Activated T-cell treated with anti-CD3 and anti-CD28 coated beads, Interleukin-2, amount 50 U/mL, for 24 hours (primary cell): Measurements from ENCODE around the gene CD47.

Experiments
- DNase-seq: peaks from one replicate; pipeline ENCODE4 v3.0.0-alpha.2; 2020
- H3K27ac Mint-ChIP-seq: 2 replicates; pipeline ENCODE4 v1.8.0; 2020; ENCODE audit warnings: mild to moderate bottlenecking, mixed read lengths
- H3K27me3 Mint-ChIP-seq: 2 replicates; pipeline ENCODE4 v1.8.0; 2020; ENCODE audit warnings: mixed read lengths
- H3K36me3 Mint-ChIP-seq: 2 replicates; pipeline ENCODE4 v1.8.0; 2020; ENCODE audit warnings: low read depth, mixed read lengths
- H3K4me1 Mint-ChIP-seq: 2 replicates; pipeline ENCODE4 v1.8.0; 2020; ENCODE audit warnings: low read depth, mixed read lengths
- H3K4me3 Mint-ChIP-seq: 2 replicates; pipeline ENCODE4 v1.8.0; 2020; ENCODE audit warnings: mild to moderate bottlenecking, moderate library complexity, mixed read lengths
- H3K9me3 Mint-ChIP-seq: 2 replicates; pipeline ENCODE4 v1.8.0; 2020; ENCODE audit warnings: mixed read lengths

The CD47 gene

GRCh38 chr3:108013141-108014055 lies 77.4 kb downstream of the CD47 start:
- Mint-ChIP-seq H3K4me1 (no peaks in the 10 kb centered on the region), H3K27ac (no peak overlapping the region), H3K36me3 (no peaks in the 10 kb centered on the region), H3K9me3 (no peaks in the 10 kb centered on the region), H3K27me3 (peaks cover 4% of the 10 kb centered on the region), H3K4me3 (no peak overlapping the region)
- no peak for DNase-seq

- no peak for DNase-seq
- Mint-ChIP-seq H3K27ac (no peak overlapping the region), H3K4me1 (no peaks in the 10 kb centered on the region), H3K36me3 (no peaks in the 10 kb centered on the region), H3K27me3 (no peaks in the 10 kb centered on the region), H3K9me3 (no peaks in the 10 kb centered on the region), H3K4me3 (no peak overlapping the region)
Observed at GRCh38 chr3:108012304-108012703, 78.5 kb downstream of the CD47 start.

- Mint-ChIP-seq H3K27me3 (peaks cover 3% of the 10 kb centered on the region), H3K27ac (no peak overlapping the region), H3K4me1 (no peaks in the 10 kb centered on the region), H3K4me3 (no peak overlapping the region), H3K36me3 (no peaks in the 10 kb centered on the region), H3K9me3 (no peaks in the 10 kb centered on the region)
- DNase-seq: no peak
Observed at GRCh38 chr3:108011616-108012015, 79.2 kb downstream of the CD47 start.

GRCh38 chr3:108008931-108009639 lies 81.7 kb downstream of the CD47 start:
- Mint-ChIP-seq H3K4me3 (no peak overlapping the region), H3K9me3 (no peaks in the 10 kb centered on the region), H3K4me1 (peaks cover 6% of the 10 kb centered on the region), H3K36me3 (no peaks in the 10 kb centered on the region), H3K27ac (no peak overlapping the region), H3K27me3 (peaks cover 13% of the 10 kb centered on the region)
- no peak for DNase-seq

GRCh38 chr3:108008106-108008505 lies 82.7 kb downstream of the CD47 start:
- Mint-ChIP-seq H3K27me3 (peaks cover 13% of the 10 kb centered on the region), H3K4me1 (peaks cover 6% of the 10 kb centered on the region), H3K9me3 (no peaks in the 10 kb centered on the region), H3K27ac (no peak overlapping the region), H3K36me3 (no peaks in the 10 kb centered on the region), H3K4me3 (no peak overlapping the region)
- no peak for DNase-seq

- Mint-ChIP-seq H3K9me3 (no peaks in the 10 kb centered on the region), H3K4me1 (peaks cover 6% of the 10 kb centered on the region), H3K4me3 (no peak overlapping the region), H3K36me3 (no peaks in the 10 kb centered on the region), H3K27ac (no peak overlapping the region), H3K27me3 (peaks cover 13% of the 10 kb centered on the region)
- DNase-seq: no peak
Observed at GRCh38 chr3:108006881-108007331, 83.9 kb downstream of the CD47 start.

GRCh38 chr3:108006077-108006771 lies 84.6 kb downstream of the CD47 start:
- Mint-ChIP-seq H3K4me3 (no peak overlapping the region), H3K36me3 (no peaks in the 10 kb centered on the region), H3K27ac (no peak overlapping the region), H3K27me3 (peaks cover 13% of the 10 kb centered on the region), H3K4me1 (peaks cover 6% of the 10 kb centered on the region), H3K9me3 (no peaks in the 10 kb centered on the region)
- no peak for DNase-seq

- peaks cover 13% of the 10 kb centered on the region for H3K27me3 Mint-ChIP-seq
- no peak overlapping the region for H3K4me3 Mint-ChIP-seq
- DNase-seq: no peak
- peaks cover 6% of the 10 kb centered on the region for H3K4me1 Mint-ChIP-seq
- no peaks in the 10 kb centered on the region for H3K36me3 Mint-ChIP-seq
- no peak overlapping the region for H3K27ac Mint-ChIP-seq
- H3K9me3 Mint-ChIP-seq: peaks cover 5% of the 10 kb centered on the region
Observed at GRCh38 chr3:108004647-108005046, 86.2 kb downstream of the CD47 start.

- H3K36me3 Mint-ChIP-seq: no peaks in the 10 kb centered on the region
- H3K27me3 Mint-ChIP-seq: peaks cover 9% of the 10 kb centered on the region
- peaks cover 5% of the 10 kb centered on the region for H3K9me3 Mint-ChIP-seq
- H3K4me3 Mint-ChIP-seq: no peak overlapping the region
- no peak for DNase-seq
- H3K27ac Mint-ChIP-seq: no peak overlapping the region
- H3K4me1 Mint-ChIP-seq: peaks cover 6% of the 10 kb centered on the region
Observed at GRCh38 chr3:108001457-108001856, 89.4 kb downstream of the CD47 start.

- DNase-seq: no peak
- Mint-ChIP-seq H3K27ac (no peak overlapping the region), H3K27me3 (no peaks in the 10 kb centered on the region), H3K4me1 (no peaks in the 10 kb centered on the region), H3K9me3 (peaks cover 5% of the 10 kb centered on the region), H3K36me3 (no peaks in the 10 kb centered on the region), H3K4me3 (no peak overlapping the region)
Observed at GRCh38 chr3:107999215-107999775, 91.5 kb downstream of the CD47 start.

GRCh38 chr3:107997671-107998070 lies 93.2 kb downstream of the CD47 start:
- no peak for DNase-seq
- Mint-ChIP-seq H3K36me3 (no peaks in the 10 kb centered on the region), H3K4me3 (no peak overlapping the region), H3K9me3 (peaks cover 5% of the 10 kb centered on the region), H3K27me3 (no peaks in the 10 kb centered on the region), H3K27ac (no peak overlapping the region), H3K4me1 (peaks cover 8% of the 10 kb centered on the region)

GRCh38 chr3:107995823-107996222 lies 95.0 kb downstream of the CD47 start:
- Mint-ChIP-seq H3K36me3 (no peaks in the 10 kb centered on the region), H3K9me3 (peaks cover 5% of the 10 kb centered on the region), H3K4me3 (no peak overlapping the region), H3K27ac (no peak overlapping the region), H3K4me1 (peaks cover 8% of the 10 kb centered on the region), H3K27me3 (no peaks in the 10 kb centered on the region)
- DNase-seq: no peak

GRCh38 chr3:107994956-107995715 lies 95.7 kb downstream of the CD47 start:
- no peak for DNase-seq
- H3K36me3 Mint-ChIP-seq: no peaks in the 10 kb centered on the region
- H3K27ac Mint-ChIP-seq: no peak overlapping the region
- peaks cover 2% of the 10 kb centered on the region for H3K9me3 Mint-ChIP-seq
- no peaks in the 10 kb centered on the region for H3K27me3 Mint-ChIP-seq
- no peak overlapping the region for H3K4me3 Mint-ChIP-seq
- H3K4me1 Mint-ChIP-seq: peaks cover 8% of the 10 kb centered on the region

GRCh38 chr3:107994181-107994580 lies 96.7 kb downstream of the CD47 start:
- Mint-ChIP-seq H3K4me3 (no peak overlapping the region), H3K27ac (no peak overlapping the region), H3K4me1 (peaks cover 8% of the 10 kb centered on the region), H3K36me3 (no peaks in the 10 kb centered on the region), H3K27me3 (no peaks in the 10 kb centered on the region), H3K9me3 (no peaks in the 10 kb centered on the region)
- no peak for DNase-seq
